K562 (cell line): ENCODE data around the gene KCNQ5. TPM values are rescaled to one million over a fixed set of nuclear protein-coding genes. Genes with fewer than 3 reads are reported as not detected.

Experiments
- ATAC-seq: fragments of 200-7000 bp; cut with Tn5 transposase; 3 replicates; pipeline ENCODE4 v1.9.1; 2020; ENCODE audit warnings: moderate library complexity
- BruUV-seq: library from RNA; stranded (reverse); fragments of 400-500 nt; replicated peaks from 2 replicates; lab custom pipeline; 2021; lab: Mats Ljungman, UMichigan
- CTCF ChIA-PET: fragments of 300-600 bp; formaldehyde crosslinking; extraction: SDS; loops from one replicate; lab custom pipeline; 2021; ENCODE audit warnings: low intra/inter-chr PET ratio; lab: Yijun Ruan, JAX
- POLR2A ChIA-PET: fragments of 300-600, 350-650 bp; sonication (Branson Sonifier 250); formaldehyde crosslinking; extraction: SDS; loops from one replicate; lab custom pipeline; 2021; ENCODE audit warnings: antibody characterized with exemption, inconsistent platforms; lab: Yijun Ruan, JAX
- DNase-seq, 4 experiments: peaks; one replicate each; pipeline versions ENCODE4 v3.0.0 to v3.0.0-alpha.2; 2011 to 2018; ENCODE audit warnings: low spot score in 3 of 4, mixed read lengths in 3 of 4; ENCODE audit errors: extremely low read depth in 1 of 4
- FAIRE-seq: peaks from 2 replicates; lab custom pipeline; 2011; peaks lifted over from hg19 to GRCh38; lab: Jason Lieb, UNC
- H2AFZ ChIP-seq: 2 replicates; pipeline ENCODE4 v1.6.0; 2011; ENCODE audit warnings: low read depth, low read length, control low read depth, inconsistent platforms
- H3K27ac ChIP-seq: fragments of 200-600 bp; 3 replicates; pipeline ENCODE4 v1.8.0; 2011; ENCODE audit warnings: low read depth, mild to moderate bottlenecking, control low read depth, inconsistent platforms, low read length, moderate library complexity, mixed read lengths; ENCODE audit errors: extremely low read depth
- H3K27me3 ChIP-seq, 2 experiments: fragments of 300-600 bp in 1 of 2; 2 replicates in 1 of 2; 3 replicates in 1 of 2; pipeline versions ENCODE4 v1.6.0 to v1.8.0; 2011; ENCODE audit warnings: inconsistent platforms in 2 of 2, low read length in 2 of 2, mild to moderate bottlenecking in 1 of 2, mixed read lengths in 1 of 2, moderate library complexity in 1 of 2; ENCODE audit not compliant: control insufficient read depth in 2 of 2, insufficient read depth in 2 of 2
- H3K36me3 ChIP-seq: fragments of 300-600 bp; 3 replicates; pipeline ENCODE4 v1.8.0; 2011; ENCODE audit warnings: mild to moderate bottlenecking, low read length, inconsistent platforms; ENCODE audit not compliant: control insufficient read depth, insufficient read depth
- H3K4me1 ChIP-seq, 2 experiments: fragments of 200-600 bp in 1 of 2; replicated peaks in 1 of 2; 2 replicates in 1 of 2; 3 replicates in 1 of 2; pipeline versions ENCODE4 v1.5.1 to v1.8.0; 2011; ENCODE audit warnings: inconsistent platforms in 2 of 2, low read length in 2 of 2, mild to moderate bottlenecking in 1 of 2, mixed read lengths in 1 of 2, moderate library complexity in 1 of 2; ENCODE audit not compliant: control insufficient read depth in 2 of 2, insufficient read depth in 2 of 2
- H3K4me2 ChIP-seq: 2 replicates; pipeline ENCODE4 v1.6.1; 2011; ENCODE audit warnings: low read length, control low read depth, inconsistent platforms, mixed read lengths; ENCODE audit not compliant: insufficient read depth
- H3K4me3 ChIP-seq: fragments of 200-600 bp; sonication (generic), shearing (Covaris generic); 2 replicates; pipeline ENCODE4 v1.5.1; 2016; ENCODE audit warnings: control low read depth, inconsistent platforms
- H3K79me2 ChIP-seq: fragments of 200-600 bp; 3 replicates; pipeline ENCODE4 v1.8.0; 2011; ENCODE audit warnings: low read length, inconsistent platforms; ENCODE audit not compliant: control insufficient read depth, insufficient read depth
- H3K9ac ChIP-seq, 2 experiments: 2 replicates each; pipeline versions ENCODE4 v1.6.0 to v1.6.1; 2011; ENCODE audit warnings: low read depth in 2 of 2, low read length in 2 of 2, control low read depth in 1 of 2, inconsistent platforms in 1 of 2, mild to moderate bottlenecking in 1 of 2, mixed read lengths in 1 of 2; ENCODE audit not compliant: insufficient read depth in 1 of 2
- H3K9me1 ChIP-seq: one replicate; pipeline ENCODE4 v1.6.0; 2011; ENCODE audit warnings: inconsistent platforms, mild to moderate bottlenecking, low read length, moderate library complexity; ENCODE audit not compliant: control insufficient read depth, insufficient read depth
- H3K9me3 ChIP-seq: replicated peaks from 2 replicates; pipeline ENCODE4 v1.5.1; 2011; ENCODE audit warnings: low read depth, low read length, inconsistent platforms; ENCODE audit not compliant: control insufficient read depth, insufficient read depth
- H4K20me1 ChIP-seq: replicated peaks from 2 replicates; pipeline ENCODE4 v1.6.1; 2011; ENCODE audit warnings: low read length, inconsistent platforms, mixed read lengths; ENCODE audit not compliant: control insufficient read depth, insufficient read depth
- ATF7 ChIP-seq: fragments of 450-650 bp; IDR thresholded peaks from 2 replicates; pipeline ENCODE4 v1.7.1; 2014; ENCODE audit warnings: mild to moderate bottlenecking, moderate library complexity
- BMI1 ChIP-seq: fragments of 150-350 bp; IDR thresholded peaks from 2 replicates; pipeline ENCODE4 v1.6.1; 2014; ENCODE audit warnings: low read length
- CBFA2T3 ChIP-seq: fragments of 450-650 bp; IDR thresholded peaks from 2 replicates; pipeline ENCODE4 v1.6.1; 2017
- CBX2 ChIP-seq: fragments of 200-600 bp; sonication (generic); IDR thresholded peaks from one replicate; pipeline ENCODE4 v1.6.1; 2012; ENCODE audit warnings: mild to moderate bottlenecking, low read length, inconsistent platforms; ENCODE audit not compliant: insufficient read depth, poor library complexity, severe bottlenecking
- FOXA1 ChIP-seq: fragments of 450-650 bp; IDR thresholded peaks from 2 replicates; pipeline ENCODE4 v1.6.1; 2016; ENCODE audit warnings: mild to moderate bottlenecking, borderline replicate concordance
- HIVEP1 ChIP-seq: fragments of 250-450 bp; sonication (Bioruptor Pico); IDR thresholded peaks from 2 replicates; pipeline ENCODE4 v1.4.0; 2020; ENCODE audit warnings: mild to moderate bottlenecking
- IFI16 ChIP-seq: fragments of 250-450 bp; sonication (Bioruptor Pico); IDR thresholded peaks from 2 replicates; pipeline ENCODE4 v2.1.2; 2022; ENCODE audit warnings: mild to moderate bottlenecking, inconsistent platforms
- JUN ChIP-seq, 2 experiments: sonication (generic) in 1 of 2; formaldehyde crosslinking in 1 of 2; IDR thresholded peaks; 2 replicates each; pipeline versions ENCODE4 v1.6.1 to v1.8.0; 2012 to 2022; ENCODE audit warnings: borderline replicate concordance in 2 of 2, mild to moderate bottlenecking in 2 of 2, improper control_type of control experiment in 1 of 2, low read depth in 1 of 2, low read length in 1 of 2, missing genetic modification reagents in 1 of 2
- KDM5B ChIP-seq: fragments of 200-600 bp; sonication (generic); IDR thresholded peaks from 2 replicates; pipeline ENCODE4 v1.6.1; 2012; ENCODE audit warnings: low read depth, mild to moderate bottlenecking, moderate library complexity, low read length, control low read depth, inconsistent platforms; ENCODE audit not compliant: insufficient replicate concordance
- MAZ ChIP-seq, 2 experiments: fragments of 450-650 bp in 1 of 2; sonication (generic) in 1 of 2; formaldehyde crosslinking; IDR thresholded peaks in 1 of 2; conservative IDR thresholded peaks in 1 of 2; 2 replicates each; pipeline versions ENCODE4 v1.4.0 to v1.5.0; 2020; ENCODE audit warnings: mild to moderate bottlenecking in 1 of 2, missing genetic modification reagents in 1 of 2
- RBM39 ChIP-seq: fragments of 200-400 bp; formaldehyde crosslinking; optimal IDR thresholded peaks from 2 replicates; pipeline ENCODE3; 2018; ENCODE audit warnings: low read depth, low read length
- TAF7 ChIP-seq: fragments of 450-650 bp; IDR thresholded peaks from 2 replicates; pipeline ENCODE4 v1.6.1; 2016; ENCODE audit warnings: missing genetic modification characterization, missing compliant biosample characterization
- TCF3 ChIP-seq: sonication (generic); formaldehyde crosslinking; IDR thresholded peaks from 2 replicates; pipeline ENCODE4 v1.4.0; 2020; ENCODE audit warnings: mild to moderate bottlenecking, missing genetic modification reagents
- ZNF174 ChIP-seq: fragments of 250-450 bp; sonication (Bioruptor Pico); IDR thresholded peaks from 2 replicates; pipeline ENCODE4 v1.4.0; 2020; ENCODE audit warnings: mild to moderate bottlenecking
- ZNF586 ChIP-seq: fragments of 450-650 bp; formaldehyde crosslinking; conservative IDR thresholded peaks from 2 replicates; pipeline ENCODE4 v1.4.0; 2020; ENCODE audit warnings: mild to moderate bottlenecking, moderate library complexity
- ZNF668 ChIP-seq: fragments of 250-450 bp; sonication (Bioruptor Pico); IDR thresholded peaks from 2 replicates; pipeline ENCODE4 v1.8.0; 2022; ENCODE audit warnings: mild to moderate bottlenecking, inconsistent platforms
- ZNF76 ChIP-seq: fragments of 250-450 bp; sonication (Bioruptor Pico); IDR thresholded peaks from 2 replicates; pipeline ENCODE4 v1.4.0; 2020; ENCODE audit warnings: mild to moderate bottlenecking, moderate library complexity, borderline replicate concordance
- WGBS: fragments of 100-300 bp; shearing (Covaris generic); methylation state at CpG from one replicate; pipeline ENCODE4 v1.1.6; 2016; ENCODE audit warnings: low coverage, mixed read lengths; ENCODE audit not compliant: insufficient coverage; ENCODE audit errors: missing lambda C conversion rate; 5-methylcytosine and 5-hydroxymethylcytosine counted together
- in situ Hi-C: fragments of 300-500 bp; cut with MboI; formaldehyde crosslinking; loops from 4 replicates; pipeline ENCODE4 v1.15.0; 2018; ENCODE audit warnings: inconsistent platforms, mixed read lengths
- intact Hi-C: fragments of 100-400 bp; cut with micrococcal nuclease; formaldehyde crosslinking; loops from 2 replicates; pipeline ENCODE4 v1.14.2; 2022
- polyA plus RNA-seq, 8 experiments: library from polyadenylated mRNA; depleted of rRNA in 4 of 8; stranded (reverse) in 5 of 8; unstranded in 3 of 8; fragments of >200 nt; fragmentation: Nextera tagmentation in 2 of 8; fragmentation: Illumina TruSeq in 1 of 8; extraction: Ambion mirVana in 2 of 8; extraction: Trizol in 1 of 8; gene quantifications; 2 replicates each; pipeline versions ENCODE4 v1.2.1 to v1.2.3, GENCODE V29; 2011 to 2014; ENCODE audit warnings: inconsistent platforms in 1 of 8, missing spikeins in 1 of 8
- total RNA-seq, 7 experiments: library from RNA; depleted of rRNA in 6 of 7; stranded (reverse); fragments of >200 nt in 6 of 7; fragmentation: Illumina TruSeq in 2 of 7; extraction: Trizol in 2 of 7; gene quantifications; 2 replicates each; pipeline versions ENCODE4 v1.2.1 to v1.2.3, GENCODE V29; 2011 to 2021; ENCODE audit warnings: low replicate concordance in 1 of 7
- TF ChIP-seq, protein P1 (sequence below): fragments of 450-650 bp; formaldehyde crosslinking; IDR thresholded peaks from 2 replicates; pipeline ENCODE4 v1.4.0; 2020; ENCODE audit warnings: mild to moderate bottlenecking, moderate library complexity
- TF ChIP-seq, protein P2 (sequence below): fragments of 450-650 bp; IDR thresholded peaks from 2 replicates; pipeline ENCODE4 v1.6.1; 2017; ENCODE audit warnings: antibody characterized with exemption, mild to moderate bottlenecking

KCNQ5 gene
- total and polyA plus RNA-seq, 9 of the 15 experiments (the other 6 are each of a cell fraction or from before 2014, with no cell fraction given) = 0.31 to 5.9 (median 2.6) TPM

DNA sequence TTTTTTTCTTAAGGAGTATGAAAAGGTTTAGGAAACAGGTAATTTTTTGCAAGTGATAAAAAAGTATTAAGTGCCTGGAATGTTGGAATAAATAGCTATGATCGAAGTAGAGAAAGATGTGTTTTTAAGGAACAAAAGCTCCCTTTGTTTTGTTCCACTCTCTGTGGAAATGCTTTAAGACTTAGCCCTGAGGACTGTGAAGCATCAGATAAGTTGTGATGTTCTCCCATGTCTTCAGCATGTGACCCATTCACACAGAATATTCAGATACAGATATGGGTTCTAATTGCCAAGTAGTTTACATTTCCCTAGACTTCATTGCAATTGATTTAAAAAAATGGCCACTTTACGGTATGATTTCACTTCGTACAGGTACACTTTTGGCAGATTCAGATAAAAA is 80.6 kb downstream of the KCNQ5 start:
- no peaks in the 10 kb centered on the region for H3K27me3 ChIP-seq
- POLR2A ChIA-PET = no interaction called here
- H3K36me3 ChIP-seq = no peaks in the 10 kb centered on the region
- no peak overlapping the region for H3K4me3 ChIP-seq
- H3K9me1 ChIP-seq = no peaks in the 10 kb centered on the region
- 26% methylated on average over 3 of the region's 3 CpGs for WGBS
- no peaks in the 10 kb centered on the region for H4K20me1 ChIP-seq
- H3K4me1 ChIP-seq = peaks cover 3 to 9% of the 10 kb centered on the region in 2 experiments; a peak in 2 of 5 replicates
- intact Hi-C loops (loop anchor here (10.0 kb wide), 1 partner anchor 432 kb away; no protein-coding TSS in a partner anchor), in situ Hi-C loops (no loop called here)
- no peaks in the 10 kb centered on the region for H3K79me2 ChIP-seq
- DNase-seq (peak in 1 of 4 experiments; percentile 4), FAIRE-seq (no peak), ATAC-seq (no peak)
- H3K9ac ChIP-seq = no peak overlapping the region
- no peaks in the 10 kb centered on the region for H3K9me3 ChIP-seq
- BruUV-seq = no TSS peak
- H3K27ac ChIP-seq = no peak overlapping the region
- CTCF ChIA-PET = no interaction called here
- no peak overlapping the region for H2AFZ ChIP-seq
- H3K4me2 ChIP-seq = no peak overlapping the region
- TF ChIP-seq CBFA2T3 (no peak), RBM39 (no peak), MAZ (CRISPR knock-in tag; conservative IDR thresholded peaks at IDR 0.05 in 1 of 2, IDR thresholded peaks at IDR 0.05 in 1 of 2) (no peak), ATF7 (no peak), ZNF76 (no peak), ZNF174 (CRISPR knock-in tag) (no peak), FOXA1 (no peak), HIVEP1 (CRISPR knock-in tag) (no peak), BMI1 (no peak), ZNF668 (CRISPR knock-in tag) (no peak), TCF3 (no peak), TAF7 (tag) (no peak), ZNF586 (CRISPR knock-in tag) (no peak), JUN (IDR thresholded peaks at IDR 0.05; ENCODE audit: borderline replicate concordance, low read depth, low read length) (no peak), JUN (CRISPR knock-in tag; IDR thresholded peaks at IDR 0.05; ENCODE audit: borderline replicate concordance) (no peak), KDM5B (no peak), CBX2 (no peak), IFI16 (CRISPR knock-in tag) (no peak)
- TF ChIP-seq, protein P1, sequence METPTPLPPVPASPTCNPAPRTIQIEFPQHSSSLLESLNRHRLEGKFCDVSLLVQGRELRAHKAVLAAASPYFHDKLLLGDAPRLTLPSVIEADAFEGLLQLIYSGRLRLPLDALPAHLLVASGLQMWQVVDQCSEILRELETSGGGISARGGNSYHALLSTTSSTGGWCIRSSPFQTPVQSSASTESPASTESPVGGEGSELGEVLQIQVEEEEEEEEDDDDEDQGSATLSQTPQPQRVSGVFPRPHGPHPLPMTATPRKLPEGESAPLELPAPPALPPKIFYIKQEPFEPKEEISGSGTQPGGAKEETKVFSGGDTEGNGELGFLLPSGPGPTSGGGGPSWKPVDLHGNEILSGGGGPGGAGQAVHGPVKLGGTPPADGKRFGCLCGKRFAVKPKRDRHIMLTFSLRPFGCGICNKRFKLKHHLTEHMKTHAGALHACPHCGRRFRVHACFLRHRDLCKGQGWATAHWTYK (CRISPR knock-in tag) = no peak
- TF ChIP-seq, protein P2, sequence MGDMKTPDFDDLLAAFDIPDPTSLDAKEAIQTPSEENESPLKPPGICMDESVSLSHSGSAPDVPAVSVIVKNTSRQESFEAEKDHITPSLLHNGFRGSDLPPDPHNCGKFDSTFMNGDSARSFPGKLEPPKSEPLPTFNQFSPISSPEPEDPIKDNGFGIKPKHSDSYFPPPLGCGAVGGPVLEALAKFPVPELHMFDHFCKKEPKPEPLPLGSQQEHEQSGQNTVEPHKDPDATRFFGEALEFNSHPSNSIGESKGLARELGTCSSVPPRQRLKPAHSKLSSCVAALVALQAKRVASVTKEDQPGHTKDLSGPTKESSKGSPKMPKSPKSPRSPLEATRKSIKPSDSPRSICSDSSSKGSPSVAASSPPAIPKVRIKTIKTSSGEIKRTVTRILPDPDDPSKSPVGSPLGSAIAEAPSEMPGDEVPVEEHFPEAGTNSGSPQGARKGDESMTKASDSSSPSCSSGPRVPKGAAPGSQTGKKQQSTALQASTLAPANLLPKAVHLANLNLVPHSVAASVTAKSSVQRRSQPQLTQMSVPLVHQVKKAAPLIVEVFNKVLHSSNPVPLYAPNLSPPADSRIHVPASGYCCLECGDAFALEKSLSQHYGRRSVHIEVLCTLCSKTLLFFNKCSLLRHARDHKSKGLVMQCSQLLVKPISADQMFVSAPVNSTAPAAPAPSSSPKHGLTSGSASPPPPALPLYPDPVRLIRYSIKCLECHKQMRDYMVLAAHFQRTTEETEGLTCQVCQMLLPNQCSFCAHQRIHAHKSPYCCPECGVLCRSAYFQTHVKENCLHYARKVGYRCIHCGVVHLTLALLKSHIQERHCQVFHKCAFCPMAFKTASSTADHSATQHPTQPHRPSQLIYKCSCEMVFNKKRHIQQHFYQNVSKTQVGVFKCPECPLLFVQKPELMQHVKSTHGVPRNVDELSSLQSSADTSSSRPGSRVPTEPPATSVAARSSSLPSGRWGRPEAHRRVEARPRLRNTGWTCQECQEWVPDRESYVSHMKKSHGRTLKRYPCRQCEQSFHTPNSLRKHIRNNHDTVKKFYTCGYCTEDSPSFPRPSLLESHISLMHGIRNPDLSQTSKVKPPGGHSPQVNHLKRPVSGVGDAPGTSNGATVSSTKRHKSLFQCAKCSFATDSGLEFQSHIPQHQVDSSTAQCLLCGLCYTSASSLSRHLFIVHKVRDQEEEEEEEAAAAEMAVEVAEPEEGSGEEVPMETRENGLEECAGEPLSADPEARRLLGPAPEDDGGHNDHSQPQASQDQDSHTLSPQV = no peak
